Activated naive CD4-positive, alpha-beta T cell treated with Interleukin-2 at 50 U/mL for 16 hours (primary cell): ENCODE data around the gene TTC19.

Source experiments
- DNase-seq: peaks from one replicate; pipeline ENCODE4 v3.0.0-alpha.2; 2020

TTC19 gene, protein sequence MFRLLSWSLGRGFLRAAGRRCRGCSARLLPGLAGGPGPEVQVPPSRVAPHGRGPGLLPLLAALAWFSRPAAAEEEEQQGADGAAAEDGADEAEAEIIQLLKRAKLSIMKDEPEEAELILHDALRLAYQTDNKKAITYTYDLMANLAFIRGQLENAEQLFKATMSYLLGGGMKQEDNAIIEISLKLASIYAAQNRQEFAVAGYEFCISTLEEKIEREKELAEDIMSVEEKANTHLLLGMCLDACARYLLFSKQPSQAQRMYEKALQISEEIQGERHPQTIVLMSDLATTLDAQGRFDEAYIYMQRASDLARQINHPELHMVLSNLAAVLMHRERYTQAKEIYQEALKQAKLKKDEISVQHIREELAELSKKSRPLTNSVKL

DNA sequence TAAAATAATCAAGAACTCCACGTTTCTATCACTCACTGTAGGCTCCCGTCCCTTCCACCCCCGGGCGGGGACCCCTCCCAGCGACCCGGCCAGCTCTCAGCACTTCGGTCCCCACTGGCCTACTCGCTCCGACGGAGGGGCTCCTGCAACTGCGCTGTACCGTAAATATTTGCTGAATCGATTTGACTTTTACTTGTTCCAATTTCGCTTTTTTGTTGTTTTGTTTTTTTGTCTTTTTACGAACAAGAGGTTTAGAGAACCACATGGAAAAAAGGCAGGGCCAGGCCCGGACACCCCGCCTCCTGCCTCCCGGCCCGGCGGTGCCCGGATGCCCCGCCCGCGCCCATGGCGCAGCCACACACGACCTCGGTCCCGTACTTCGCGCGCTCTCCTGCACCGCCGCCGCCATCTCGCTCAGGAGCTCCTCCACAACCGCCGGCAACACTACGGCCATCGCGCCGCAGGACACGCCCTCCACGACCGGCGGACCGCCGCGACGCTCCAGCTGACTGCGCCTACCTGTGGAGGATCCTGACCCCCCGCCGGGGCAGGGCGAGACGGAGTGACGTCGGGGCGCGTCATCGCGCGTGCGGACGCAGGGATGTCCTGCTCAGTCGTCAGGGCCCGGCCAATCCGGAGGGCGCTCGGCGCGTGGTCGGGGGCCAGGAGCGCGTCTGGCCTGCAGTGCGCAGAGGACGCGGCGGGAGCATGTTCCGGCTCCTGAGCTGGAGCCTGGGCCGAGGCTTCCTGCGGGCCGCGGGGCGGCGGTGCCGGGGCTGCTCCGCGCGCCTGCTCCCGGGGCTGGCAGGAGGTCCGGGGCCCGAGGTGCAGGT is at the start of gene TTC19, which contains the start of gene ZSWIM7:
Gene TTC19 (plus strand): TSS at position 684 of the 833 bp plus-strand sequence. CDS start 25 bp downstream, at position 709.
Gene ZSWIM7 (minus strand): TSS at position 564 of the 833 bp plus-strand sequence. CDS start 110 bp downstream, at position 454.
- peak; percentile 94 for DNase-seq

DNA sequence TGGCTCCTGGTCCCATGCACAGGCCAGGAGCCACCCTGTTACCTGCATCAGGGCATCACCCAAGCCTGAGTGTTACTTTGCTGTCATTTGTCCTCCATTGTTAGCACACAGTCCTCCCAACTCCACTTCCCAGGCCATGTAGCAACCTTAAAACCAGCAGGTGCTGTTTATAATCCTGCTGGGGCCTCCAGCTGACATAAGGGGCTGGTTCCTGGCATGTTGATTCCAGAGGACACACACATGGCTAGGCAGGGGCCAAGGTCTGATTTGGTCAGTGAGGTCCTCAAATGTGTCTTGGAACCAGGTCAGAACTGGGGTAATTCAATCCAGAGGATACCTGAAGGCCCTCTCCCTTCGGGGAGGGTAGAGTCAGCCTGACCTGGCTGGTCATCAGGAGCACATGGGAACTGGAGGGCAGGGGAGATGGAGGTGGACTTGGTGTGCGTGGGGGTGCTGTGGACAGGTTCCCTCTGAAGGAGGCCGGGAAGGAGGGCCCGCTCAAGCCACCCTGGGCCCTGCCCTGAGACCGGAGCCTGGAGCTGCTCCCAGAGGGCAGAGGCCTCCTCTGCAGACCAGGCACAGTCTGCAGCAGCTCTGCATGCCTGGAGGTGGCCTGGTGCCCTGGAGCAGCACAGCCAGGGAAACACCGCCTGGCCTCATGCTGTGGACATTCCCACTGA is 48.1 kb upstream of the TTC19 start:
- no peak for DNase-seq

DNA sequence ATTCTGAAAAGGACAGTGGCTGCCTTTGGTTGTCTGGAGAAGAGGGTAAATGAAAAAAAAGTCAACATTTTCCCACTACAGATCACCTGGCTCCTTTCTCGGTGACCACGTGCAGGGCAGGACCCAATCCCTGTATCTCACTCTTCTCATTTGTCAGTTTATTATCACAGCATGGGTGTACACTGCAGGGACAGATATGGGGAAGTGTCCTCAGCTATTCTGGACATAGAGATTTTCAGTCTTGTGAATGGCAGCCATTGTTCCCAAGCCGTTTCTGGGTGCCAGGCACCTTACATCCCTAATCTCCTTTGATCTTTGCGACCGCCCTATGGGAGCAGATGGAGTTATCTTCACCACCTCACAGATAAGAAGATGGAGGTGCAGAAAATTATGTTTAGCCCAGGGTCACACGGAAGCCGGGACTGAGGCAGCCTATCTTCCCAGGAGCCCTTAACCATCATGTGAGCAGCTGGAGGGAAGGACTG is 47.5 kb upstream of the TTC19 start:
- no peak for DNase-seq

DNA sequence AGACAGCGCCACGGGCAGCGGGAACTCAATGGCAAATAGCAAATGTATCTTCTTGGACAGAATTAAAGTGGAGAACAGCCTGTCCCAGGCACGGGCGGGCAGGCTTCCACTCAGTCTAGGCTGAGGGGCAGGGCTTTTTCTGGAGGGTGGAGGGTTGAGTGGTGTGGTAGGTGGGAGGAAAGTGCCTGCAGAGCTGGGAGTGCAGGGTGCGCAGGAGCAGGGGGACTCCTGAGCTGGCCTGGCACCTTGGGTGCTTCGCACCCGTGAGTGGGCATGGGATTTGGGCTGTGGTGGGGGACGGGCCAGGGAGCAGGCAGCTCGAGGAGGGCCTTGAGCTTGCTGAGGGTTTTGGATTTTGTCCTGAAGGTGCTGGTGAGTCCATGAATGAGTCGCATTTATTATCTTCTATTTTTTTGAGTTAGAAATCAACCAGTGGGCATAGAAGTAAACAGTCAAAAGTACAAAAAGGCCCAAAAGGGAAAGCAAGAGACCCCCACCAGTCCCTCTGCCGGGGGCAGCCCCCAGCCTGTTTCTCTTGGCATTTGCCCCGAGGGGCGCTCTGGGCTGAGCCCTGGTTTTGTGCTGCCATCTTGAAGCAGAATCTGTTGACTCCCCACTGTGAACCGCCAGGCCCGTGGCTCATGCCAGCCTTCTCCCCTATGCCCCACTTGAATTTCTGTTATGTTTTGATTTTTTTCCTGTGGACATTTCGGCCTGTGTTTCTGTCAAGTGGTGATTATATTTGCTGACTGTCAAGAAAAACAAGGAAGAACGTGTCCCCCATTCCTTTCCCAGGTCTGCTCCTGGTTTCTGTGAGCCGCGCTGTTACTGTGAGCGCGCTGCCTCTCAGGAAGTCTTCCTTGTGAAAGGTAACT is 46.5 kb upstream of the TTC19 start:
- no peak for DNase-seq

DNA sequence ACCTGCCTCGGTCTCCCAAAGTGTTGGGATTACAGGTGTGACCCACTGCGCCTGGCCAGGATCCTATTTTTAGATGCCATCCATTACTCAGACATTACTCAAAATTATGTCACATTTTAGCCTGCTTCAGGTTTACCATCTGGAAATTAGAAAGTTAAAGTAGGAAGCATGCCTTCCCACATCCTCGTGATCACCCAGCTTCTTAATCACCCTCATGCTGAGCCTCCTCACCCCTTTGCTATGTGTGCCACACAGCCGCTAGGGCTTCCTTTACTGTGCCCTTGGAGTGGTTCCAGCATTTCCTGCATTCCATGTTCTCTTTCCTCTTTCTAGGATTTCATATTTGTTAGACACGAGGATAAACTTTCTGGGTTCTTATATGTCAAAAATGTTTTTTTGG is 45.4 kb upstream of the TTC19 start:
- no peak for DNase-seq

DNA sequence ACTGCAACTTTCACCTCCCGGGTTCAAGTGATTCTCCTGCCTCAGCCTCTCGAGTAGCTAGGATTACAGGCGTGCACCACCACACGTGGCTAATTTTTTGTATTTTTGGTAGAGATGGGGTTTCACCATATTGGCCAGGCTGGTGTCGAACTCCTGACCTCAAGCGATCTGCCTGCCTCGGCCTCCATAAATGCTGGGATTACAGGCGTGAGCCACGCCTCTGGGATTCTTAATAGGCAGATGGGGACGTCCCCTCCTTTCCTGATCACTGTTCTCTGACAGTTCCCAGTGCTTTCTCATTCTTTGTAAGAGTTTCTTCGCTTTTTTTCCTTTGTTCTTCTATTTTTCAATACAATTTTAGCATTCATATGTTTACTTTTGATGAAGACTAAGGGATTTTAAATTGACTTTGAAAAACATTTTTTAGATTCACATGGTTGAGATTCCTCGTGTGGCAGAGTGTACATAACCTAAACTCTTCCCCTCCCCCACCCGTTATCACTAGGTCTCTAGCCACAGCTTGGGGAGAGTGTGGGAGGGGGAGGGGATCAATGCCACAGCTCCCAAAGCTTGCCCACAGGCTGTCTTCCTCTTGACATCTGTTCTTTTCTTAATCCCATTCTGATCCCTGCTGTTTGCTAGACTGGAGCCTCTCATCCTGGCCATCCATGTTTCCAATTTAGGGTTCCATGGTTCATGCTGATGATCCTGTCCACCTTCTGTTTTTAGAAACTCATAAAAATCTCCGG is 43.7 kb upstream of the TTC19 start:
- DNase-seq, result no peak

DNA sequence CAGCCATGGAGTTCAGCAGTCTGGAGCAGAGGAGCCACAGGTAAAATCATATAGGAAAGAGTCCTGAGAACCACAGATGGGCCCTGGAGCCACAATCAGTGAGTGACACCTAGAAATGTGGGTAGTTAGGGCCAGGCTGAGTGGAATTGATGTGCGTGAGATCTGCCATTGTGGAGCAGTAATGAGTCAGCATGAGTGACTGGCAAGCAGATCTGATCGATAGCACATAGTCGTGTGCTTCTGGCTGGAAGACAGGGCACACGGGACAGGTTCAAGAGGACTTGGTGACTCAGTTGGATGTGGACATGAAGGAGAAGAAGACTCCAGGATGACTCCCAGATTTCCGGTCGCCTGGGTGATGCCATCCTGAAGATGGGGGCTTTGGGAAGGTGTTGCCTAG is 42.4 kb upstream of the TTC19 start:
- DNase-seq, result peak; percentile 51

DNA sequence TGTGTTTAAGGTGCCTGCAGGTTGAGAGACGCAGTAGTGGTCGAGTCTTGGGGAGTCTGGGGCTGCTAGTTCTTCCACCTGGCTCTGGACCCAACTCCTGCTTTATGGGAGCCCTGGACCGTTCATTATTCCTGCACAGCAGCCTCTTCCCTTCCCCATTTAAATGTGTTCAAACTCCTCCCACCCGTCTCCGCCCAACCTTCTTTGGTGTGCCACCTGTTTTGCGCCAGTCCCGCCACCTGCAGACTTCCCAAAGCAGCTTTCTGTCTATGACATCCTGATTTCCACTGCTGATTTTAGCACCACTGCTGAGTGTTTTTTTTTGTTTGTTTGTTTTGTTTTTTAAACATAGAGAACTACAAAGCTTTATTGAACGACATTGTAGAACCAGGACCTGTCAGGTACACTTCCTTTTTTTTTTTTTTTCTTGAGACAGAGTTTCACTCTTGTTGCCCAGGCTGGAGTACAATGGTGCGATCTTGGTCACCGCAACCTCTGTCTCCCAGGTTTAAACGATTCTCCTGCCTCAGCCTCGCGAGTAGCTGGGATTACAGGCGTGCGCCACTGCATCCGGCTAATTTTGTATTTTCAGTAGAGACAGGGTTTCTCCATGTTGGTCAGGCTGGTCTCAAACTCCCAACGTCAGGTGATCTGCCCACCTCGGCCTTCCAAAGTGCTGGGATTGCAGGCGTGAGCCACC is 41.9 kb upstream of the TTC19 start:
- DNase-seq, result no peak

DNA sequence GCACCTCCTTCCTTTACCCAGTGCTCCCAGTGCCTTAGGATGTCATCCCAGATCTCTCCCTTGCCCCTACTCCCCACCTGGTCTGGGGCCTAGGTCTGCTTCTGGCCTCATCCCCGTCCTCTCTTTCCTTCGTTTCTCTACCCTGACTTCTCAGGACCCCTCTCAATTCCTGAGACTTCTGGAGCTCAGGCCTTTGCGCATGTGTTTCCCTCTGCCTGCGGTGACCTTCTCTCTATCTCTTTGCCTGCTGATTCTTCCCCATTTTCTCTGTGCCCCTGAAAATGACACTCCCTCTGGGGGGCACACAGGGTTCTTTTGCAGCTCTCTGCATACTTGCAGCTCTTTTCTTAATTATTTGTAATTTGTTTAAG is 41.2 kb upstream of the TTC19 start:
- no peak for DNase-seq

DNA sequence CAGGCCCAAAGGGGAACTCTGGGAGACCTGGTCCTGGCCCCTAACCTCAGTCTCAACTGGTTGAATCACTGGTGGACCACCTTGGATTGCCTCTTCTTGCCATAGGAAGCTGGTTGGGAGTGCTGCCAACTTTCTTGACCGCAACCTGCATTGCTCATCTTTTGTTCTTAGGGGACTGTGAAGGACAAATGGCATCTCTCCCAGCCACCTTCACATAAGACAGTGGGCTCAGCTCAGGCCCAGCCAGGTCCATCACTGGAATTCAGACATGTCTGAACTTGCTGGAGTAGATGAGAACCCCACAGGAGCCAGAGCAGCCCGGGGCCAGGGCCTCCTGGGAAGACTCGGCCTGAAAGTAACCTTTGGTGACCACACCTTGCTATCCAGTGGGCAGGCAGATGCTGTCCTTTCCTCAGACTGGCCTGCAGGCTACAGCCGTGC is 35.9 kb upstream of the TTC19 start:
- DNase-seq, result no peak

DNA sequence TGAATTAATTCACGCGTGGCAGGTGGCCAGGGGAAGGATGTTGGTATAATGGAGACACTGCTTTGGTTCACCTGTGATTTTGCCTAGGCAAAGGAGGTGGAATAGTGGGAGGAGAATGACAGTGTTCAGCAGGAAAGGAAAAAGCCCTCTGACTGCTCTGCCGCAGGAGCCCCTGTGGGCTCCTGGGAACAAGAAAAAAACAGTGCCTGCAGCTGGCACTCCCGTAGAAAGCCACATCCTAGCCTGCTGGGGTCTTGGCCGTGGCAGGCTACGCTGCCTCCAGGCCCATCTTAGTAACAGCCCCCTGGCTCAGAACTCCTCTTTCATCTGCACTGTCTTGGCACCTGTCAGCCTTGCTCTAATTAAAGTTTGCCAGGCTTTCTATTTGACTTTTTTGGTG is 34.1 kb upstream of the TTC19 start:
- no peak for DNase-seq

DNA sequence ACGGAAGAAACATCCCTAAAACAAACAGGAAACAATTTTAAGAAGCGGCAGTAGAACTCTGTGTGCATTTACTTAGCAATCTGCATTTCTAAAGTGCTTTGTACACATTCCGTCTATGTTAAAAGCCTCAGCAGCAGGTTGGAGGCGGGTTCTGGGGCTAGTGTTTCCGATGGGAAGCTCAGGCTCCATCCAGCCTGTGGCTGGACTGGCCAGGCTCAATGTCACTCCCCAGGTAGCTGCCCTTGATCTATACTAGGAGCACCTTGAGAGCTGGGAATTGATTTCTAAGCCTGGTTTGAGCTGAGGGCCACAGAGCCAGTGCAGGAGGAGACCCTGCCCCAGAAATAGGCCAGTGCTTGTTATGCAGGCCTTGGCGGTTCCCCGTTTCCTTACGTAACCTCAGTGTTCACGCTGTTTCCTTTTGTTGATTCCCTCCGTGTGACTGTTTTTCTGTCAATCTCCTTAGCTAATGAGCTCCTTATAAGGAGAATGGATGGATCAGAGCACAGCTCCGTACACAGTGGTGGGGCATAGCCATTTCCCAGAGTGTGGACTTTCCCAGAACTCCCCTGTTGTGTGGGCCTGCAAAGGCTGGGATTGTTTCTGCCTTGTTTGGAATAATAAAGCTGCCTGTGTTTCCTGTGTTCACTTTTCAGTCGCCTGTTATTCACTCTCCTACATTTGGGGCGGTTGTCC is 33.3 kb upstream of the TTC19 start:
- no peak for DNase-seq

DNA sequence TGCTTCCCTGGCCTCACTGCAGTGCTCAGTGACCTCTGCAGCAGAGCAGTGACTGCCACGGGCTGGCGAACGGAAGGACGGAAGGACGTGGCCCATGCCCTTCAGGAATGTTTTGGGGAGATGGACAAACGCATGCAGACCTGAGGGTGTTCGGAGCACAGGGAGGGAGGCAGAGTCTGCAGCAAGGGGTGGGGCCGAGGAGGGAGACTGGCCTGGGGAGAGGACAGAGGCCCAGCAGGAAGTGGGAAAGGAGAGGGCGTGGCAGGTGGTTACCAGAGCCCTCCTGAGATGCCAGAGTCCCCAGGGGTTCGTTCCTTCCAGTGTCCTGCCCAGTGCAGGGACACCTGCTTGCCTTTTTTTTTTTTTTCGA is 32.8 kb upstream of the TTC19 start:
- no peak for DNase-seq

DNA sequence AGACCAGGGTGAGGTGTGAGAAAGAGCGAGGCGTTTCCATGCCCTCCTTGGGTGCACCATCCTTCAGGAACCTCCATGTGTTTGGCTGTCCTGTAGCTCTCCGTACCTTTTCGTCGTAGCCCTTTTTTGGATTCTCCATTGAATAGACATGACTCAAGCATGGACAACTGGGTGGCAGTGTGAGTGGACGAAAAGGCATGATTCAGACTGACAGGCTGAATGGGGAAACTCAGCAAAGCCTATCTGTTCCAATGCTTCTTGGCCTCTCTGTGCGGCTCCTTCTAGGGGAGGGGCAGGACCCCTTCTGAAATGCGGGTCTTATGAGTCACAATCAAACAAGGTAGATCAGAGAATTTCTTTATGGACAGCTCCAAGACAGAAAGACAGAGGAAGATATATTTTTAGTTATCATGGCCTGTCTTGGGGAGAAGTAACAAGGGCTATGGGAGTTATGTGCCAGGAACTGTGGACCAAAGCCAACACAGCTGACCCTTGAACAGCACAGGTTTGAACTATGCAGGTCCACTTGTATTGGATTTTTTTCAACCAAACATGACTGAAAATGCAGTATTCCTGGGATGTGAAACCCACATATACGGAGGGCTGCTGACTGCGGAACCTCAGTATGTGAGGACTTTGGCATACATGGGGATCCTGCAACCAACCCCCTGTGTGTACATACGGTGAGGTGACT is 31.8 kb upstream of the TTC19 start:
- no peak for DNase-seq

DNA sequence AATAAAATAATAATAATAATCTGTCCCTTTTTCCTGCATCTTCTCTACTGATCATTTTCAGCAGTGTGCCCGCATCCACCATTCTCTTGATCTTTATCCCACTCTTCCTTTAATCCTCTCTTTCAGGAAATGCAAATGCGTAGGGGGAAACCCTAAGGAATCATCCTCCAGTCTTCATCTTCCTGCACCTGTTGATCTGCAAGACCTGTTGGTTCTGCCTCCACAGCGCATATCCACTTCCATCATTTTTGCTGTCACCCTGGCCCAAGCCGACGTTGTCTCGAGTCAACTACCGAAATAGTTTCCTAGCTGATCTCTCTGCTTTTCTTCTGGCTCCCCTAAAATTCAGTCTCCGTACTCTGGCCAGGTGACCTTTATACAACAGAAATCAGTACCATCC is 30.2 kb upstream of the TTC19 start:
- no peak for DNase-seq

DNA sequence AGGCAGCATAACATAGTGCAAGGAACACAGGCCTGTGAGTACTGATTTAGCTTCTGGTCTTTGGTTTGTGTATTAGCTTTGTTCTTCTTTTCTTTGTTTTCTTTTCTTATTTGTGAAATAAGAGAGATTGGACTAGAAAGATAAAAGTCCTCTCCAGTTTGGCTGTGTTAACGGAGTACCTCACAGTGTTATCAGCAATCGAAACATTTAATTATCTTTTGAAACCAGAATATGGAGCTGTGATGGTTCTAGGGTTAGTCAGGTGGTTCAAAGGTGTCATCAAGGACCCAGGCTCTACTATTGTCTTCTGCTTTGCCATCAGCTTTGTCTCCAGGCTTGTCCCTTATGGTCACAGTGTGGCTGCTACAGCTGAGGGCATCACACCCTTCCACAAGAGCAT is 29.1 kb upstream of the TTC19 start:
- no peak for DNase-seq

DNA sequence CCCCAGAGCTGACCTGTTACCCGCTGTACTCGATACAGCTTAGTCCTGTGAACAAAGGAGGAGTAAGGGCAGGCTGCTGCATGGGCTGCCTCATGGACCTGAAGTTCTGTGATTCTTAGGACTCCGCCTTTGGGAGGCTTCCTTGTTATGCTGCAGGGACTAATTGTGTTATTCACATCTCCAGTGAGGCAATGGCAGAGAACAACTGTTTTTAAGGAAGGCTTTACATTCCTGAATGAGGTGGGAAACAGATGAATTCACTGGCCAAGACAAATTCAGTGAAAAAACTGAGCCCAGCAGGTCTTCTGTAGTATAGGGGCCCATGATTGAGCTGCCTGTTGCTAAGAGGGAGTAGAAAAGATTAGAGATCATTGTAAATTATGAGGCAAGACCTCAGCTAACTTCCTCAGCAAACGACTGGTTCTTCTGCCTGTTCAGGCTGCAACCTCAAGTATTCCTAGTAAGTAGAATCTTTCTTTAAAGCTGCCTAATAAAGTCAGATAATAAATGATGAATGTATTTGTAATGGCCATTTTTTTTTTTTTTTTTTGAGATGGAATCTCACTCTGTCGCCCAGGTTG is 28.4 kb upstream of the TTC19 start:
- no peak for DNase-seq

DNA sequence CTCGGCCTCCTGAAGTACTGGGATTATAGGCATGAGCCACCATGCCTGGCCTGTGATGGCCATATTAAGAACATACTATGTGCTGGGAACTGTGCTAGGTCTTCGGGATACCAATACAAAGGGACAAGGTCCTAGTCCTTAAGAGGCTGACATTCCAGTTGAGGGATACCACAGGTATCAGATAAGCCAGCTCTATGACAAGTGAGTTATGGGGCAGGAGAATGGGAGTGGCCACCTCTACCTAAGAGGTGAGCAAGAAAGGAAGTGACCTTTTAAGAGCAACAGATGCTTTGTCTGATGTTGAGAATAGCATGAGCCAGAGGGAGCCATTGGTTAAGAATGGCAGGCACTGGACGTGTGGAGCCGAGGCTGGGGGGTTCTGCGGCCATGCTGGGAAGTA is 27.7 kb upstream of the TTC19 start:
- no peak for DNase-seq

DNA sequence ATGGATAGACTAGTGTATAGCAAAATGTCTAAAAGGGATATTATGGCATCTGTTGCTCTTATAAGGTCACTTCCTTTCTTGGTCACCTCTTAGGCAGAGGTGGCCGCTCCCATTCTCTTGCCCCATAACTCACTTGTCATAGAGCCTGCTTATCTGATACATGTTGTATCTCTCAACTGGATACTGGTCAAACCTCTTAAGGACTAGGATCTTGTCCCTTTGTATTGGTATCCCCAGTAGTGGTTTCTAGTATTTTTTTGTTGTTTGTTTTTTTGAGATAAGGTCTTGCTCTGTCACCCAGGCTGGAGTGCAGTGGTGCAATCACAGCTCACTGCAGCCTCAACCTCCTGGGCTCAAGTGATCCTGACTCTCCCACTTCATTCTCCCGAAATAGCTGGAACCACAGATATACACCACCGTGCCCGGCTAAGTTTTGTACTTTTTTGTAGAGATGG is 27.1 kb upstream of the TTC19 start:
- DNase-seq, result no peak
